Inflammatory macrophage treated with lipopolysaccharide for 1 hour (primary cell): ENCODE results near the gene CTBP1.

Source experiments
- DNase-seq, 2 donors: peaks; one replicate each; pipeline ENCODE4 v3.0.0-alpha.2; 2020 to 2022

Gene CTBP1

DNA sequence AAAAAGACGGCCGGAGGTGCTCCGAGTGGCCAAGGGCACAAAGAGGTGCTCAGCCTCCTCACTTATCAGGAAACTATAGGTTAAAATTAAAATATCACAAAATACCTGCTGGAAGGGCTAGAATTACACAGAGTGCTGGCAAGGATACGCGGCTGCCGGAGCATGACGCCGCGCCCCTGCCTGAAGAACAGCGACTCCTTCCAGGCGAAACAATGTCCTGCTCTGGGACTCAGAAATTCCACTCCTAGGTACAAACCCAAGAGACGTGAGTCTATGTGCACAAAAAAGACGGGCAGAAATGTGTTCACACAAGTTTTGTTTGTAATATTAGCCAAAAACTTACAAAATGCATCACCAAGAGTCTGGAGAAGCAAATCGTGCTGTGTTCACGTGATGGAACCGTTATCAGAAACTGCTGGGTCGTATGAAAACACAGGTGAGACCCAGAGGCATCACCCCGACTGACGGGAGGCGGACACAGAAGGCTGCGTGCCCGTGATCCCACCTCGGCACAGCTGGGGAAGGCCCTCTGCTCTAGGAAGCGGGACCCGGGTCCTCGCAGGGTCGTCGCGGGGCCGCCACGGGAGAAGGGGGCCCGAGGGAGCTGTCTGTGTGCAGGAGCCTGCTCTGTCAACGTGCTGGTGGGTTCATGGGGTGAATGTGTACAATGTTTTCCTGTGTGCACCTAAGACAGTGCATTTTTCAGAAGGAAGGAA is 27.6 kb downstream of the CTBP1 start:
- no peak for DNase-seq

DNA sequence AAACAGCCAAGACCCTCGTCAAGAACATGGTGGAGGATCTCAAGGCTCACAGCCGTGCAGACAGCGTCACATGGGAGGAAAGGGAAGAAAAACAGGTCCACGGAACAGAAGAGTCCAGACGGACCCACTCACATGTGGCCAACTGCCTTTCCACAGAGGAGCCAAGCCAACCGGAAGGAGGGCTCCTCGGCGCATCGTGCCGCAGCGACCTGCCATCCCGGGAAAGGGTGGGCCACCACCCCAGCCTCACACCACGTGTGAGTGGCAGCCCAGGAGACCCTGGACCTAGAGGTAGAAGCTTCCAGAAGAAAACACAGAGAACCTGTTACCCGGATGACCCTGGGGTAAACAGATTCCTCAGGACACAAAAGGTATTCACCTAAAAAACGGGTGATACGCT is 28.4 kb downstream of the CTBP1 start:
- no peak for DNase-seq

DNA sequence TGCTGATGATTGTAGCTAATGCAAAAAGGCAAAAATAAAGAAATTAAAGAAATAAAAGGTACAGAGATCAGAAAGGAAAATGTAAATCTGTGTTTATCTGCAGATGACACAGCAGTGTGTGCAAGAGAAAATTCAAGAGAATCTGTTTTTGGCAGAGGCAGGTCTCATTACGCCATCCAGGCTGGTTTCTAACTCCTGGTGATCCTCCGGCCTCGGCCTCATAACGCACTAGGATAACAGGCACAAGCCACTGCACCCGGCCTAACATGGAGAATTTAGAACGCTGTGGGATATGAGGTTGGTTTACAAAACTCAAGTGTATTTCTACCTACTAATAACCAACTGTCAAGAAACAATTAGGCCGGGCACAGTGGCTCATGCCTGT is 29.4 kb downstream of the CTBP1 start:
- DNase-seq, result no peak

DNA sequence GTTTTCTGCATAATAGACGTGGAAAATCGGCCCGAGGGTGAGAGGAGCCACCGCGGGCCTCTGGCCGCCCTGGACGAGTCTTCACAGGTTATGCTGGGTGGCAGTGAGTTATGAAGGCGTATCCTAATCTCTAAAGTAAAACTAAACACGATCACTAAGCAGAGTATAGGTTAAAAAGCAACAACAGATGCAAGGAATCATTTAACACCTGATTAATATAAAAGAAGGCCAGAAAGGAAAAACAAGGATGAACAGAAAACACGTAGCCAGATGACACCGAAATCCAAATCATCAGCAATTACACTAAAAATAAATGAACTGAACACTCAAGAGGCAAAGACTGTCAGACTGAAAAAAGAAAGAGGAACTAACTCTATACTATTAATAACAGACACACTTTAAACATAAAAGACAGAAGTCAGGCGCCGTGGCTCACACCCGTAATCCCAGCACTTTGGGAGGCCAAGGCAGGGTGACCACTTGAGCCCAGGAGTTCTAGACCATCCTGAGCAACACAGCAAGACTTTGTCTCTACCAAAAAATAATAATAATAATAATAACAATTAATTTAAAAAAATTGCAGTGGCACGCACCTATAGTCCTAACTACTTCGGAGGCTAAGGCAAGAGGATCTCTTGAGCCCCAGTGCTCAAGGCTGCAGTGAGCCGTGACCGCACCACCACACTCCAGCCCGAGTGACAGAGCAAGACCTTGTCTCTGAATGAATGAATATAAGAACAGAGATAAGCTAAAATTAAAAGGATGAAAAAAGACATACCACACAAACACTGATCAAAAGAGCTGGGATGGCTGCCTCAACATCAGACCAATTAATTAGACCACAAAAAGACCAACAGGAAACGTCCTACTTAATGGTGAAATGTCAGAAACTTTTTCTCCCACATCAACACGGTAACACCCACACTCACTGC is 30.0 kb downstream of the CTBP1 start:
- DNase-seq, result peak; percentile 56 to 58

DNA sequence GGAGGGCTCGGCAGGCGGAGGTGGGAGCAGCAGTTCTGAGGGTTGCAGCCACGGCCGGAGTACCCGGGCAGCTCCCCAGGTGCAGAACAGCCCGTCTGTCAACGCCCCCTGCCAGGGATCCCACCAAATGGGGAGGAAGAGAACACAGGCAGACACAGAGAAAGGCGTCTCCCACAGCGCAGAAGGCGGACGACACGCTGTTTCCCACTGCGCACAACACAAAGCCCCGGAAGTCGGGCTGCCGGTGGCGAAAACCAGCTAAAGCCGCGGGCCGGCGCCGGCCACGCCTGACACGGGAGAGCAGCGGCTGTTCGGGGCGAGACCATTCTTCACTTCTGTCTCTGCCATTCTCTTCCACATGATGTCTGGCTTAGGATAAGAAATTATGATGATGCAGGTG is 31.6 kb downstream of the CTBP1 start:
- no peak for DNase-seq

DNA sequence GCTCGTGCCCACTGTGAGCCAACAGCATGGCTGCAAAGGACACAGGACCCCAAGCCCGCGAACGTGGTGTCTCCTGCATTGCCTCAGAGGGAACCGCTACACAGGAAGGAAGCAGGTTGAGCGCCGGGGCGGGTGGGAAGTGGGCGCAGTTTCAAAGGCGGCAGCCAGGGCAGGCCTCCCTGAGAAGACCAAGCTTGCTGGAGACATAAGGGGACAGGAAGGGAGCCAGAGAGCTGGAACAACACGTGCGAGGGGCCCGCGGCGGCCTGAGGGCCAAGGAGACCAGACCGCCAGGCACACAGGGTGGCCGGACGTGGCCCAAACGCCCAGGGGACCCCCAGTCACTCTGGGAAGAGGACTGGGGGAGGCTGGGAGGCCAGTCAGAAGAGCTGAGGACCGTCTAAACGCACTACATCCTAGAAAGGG is 32.0 kb downstream of the CTBP1 start:
- peak in 1 of 2 donors; percentile 13 for DNase-seq

DNA sequence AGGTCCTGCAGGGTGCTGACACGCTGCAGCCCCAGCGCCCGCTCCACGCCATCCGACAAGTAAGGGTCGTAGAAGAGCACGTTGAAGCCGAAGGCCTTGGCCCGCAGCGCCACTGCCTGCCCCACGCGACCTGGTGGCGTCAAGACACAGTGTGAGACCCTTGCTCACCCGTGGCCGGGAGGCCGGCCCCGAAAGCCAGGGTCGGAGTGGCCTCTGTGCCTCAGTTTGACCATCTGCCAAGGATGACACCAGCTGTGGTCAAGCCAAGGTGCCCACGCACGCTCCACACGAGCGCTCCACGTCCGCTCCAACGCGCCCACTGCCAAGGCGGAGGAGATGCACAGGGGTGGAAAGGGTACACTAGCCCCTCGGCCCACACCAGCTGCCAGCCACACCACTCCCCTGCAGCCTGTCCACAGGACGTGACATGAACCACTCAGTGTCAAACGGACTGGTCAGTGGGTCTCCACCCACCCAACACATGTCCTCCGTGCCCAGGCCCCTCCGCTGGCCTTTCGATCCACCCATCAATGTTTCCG is 32.8 kb downstream of the CTBP1 start:
- DNase-seq, result no peak

DNA sequence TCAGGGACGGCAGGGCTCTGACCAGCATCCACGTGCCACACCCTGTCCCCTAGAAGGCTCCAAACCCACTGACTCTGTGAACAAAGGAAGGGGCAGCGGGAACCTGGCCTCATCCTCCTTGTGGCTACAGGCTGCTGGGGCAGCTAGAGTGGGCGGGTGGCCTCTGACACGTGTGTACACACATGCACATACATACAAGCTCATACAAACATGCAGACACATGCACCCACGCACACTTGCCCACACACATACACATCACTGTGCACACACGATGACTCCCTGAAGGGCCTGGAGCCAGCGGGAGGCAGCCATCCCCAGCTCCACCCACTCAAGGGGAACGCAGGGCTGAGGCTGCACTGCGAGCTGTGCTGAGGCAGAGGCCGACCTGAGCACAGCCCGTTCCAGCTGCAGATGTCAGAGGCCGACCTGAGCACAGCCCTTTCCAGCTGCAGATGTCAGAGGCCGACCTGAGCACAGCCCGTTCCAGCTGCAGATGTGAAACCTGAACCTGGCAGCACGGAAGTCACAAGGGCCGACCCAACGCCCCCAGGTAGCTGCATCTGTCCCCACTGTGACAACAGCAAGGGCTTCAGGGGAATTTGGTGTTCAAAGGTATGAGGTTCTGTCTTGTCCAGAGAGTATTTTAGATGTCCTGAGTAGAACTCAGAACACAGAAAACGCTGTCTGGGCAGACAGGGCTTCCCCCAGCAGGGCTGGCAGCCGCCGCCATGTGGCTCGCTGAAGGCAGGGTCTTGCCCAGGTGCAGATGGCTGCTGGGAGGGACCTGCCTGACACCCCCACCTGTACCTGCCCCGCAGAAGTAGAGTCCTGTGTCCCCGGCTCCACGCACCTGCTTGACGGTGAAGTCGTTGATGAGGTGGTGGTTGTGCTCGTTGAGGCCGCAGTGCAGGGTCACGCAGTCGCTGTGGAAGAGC is 33.5 kb downstream of the CTBP1 start:
- peak in 1 of 2 donors; percentile 4 for DNase-seq

DNA sequence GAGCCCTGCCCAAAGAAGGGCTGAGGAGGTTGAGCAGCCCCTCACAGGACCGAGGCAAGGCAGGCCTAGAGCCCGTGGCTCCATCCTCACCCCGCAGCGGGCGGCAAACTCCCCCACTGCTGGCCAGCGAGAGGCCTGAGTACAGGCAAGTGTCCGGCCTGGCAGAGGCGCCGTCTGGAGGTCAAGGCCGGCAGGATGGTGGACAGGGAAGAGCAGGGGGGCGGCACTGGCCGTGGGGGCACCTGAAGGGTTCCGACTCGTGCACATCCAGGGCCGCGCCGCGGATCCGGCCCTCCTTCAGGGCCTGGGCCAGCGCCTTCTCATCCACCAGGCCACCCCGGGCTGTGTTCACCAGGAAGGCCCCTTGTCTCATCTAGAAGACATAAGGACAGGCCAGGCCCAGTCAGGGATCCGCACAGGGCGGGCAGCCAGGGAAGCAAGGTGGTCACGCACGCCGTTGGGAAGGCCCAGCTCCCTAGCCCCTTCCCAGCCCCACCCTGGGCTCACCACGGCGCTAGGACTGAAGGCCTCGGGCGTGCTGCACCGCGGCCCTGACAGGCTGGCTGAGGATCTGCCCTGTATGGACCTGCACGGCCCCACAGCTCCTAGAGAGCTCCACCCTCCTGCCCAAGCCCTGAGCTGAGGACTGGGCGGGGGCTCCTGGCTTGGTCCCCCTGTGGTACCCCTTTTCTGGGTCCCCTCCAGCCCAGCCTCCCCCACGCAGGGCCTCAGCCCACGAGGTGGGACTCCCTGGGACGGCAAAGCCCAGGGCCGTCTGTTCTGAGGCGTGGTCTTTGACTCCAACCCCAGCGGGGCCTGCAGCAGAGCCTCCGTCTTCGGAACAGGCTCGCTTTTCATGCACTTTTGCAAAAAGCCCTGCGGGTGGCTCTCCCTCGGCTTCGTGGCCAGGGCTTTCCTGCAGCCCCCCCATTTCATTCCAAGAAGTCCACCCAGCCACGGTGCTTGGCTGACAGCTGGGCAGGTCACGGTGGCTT is 34.5 kb downstream of the CTBP1 start:
- DNase-seq, result no peak

DNA sequence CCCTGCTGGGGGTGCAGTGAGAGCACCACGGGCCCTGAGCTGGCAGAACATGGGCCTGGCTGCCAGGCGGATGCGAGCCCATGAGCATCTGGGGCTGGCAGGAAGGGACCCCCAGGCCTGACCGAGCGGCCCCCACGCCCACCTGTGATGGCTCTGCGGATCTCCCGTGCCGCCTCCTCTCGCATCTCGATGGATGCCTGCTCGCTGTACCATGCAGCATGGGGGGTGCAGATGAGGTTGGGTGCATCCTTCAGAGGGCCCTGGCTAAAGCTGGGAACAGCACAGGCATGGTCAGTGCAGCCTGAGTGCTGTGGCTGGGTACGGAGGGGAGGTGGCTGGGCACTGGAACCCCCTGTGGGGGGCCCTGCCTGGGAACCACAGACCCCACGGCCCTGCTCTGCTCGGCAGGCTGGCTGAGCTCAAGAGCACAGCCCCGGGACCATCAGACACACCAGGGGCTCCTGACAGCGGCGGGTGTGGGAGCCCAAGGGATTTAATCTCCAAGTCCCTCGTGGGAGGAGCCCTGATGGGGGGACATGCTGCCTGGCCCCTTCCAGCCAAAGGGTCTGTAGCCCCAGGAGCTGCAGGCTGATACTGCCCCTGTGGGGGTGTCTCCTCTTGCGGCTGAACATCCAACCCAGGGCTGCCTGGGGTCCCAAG is 35.5 kb downstream of the CTBP1 start:
- DNase-seq, result no peak

DNA sequence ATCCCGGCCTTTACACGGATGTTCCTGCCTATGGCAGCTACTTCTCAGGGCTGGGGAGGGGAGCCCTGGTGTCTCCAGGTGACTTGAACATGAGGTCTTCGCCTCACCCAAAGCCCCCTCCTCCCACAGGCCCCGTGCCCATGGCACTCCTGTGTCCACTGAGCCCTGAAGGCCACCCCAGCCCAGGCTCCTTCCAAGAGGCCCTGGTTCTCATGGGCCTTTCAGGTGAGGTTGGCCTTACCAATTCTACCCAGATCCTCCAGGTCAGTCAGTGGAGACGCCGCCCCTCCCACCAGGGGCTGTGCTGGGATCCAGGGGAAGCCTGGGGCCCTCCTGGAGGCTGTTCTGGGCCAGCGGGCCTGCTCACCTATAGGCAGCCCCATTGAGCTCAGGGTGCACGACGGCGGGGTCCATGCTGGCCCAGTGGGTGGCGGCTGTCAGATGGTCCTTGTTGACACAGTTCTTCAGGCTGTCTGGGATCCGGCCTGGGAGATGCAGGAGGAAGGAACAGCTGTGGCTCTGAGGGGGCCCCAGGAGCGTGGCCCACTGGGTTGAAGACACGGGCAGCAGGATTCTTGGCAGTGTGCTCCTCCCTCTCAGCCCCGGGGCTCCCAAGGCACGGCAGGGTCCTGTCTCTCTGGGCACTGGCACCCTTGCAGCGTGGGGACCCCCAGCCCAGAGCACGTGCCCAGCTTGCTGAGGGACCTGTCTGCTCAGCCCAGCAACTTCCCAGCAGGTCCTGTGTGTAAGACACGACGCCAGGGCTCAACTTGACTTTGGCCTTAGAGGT is 36.2 kb downstream of the CTBP1 start:
- no peak for DNase-seq

DNA sequence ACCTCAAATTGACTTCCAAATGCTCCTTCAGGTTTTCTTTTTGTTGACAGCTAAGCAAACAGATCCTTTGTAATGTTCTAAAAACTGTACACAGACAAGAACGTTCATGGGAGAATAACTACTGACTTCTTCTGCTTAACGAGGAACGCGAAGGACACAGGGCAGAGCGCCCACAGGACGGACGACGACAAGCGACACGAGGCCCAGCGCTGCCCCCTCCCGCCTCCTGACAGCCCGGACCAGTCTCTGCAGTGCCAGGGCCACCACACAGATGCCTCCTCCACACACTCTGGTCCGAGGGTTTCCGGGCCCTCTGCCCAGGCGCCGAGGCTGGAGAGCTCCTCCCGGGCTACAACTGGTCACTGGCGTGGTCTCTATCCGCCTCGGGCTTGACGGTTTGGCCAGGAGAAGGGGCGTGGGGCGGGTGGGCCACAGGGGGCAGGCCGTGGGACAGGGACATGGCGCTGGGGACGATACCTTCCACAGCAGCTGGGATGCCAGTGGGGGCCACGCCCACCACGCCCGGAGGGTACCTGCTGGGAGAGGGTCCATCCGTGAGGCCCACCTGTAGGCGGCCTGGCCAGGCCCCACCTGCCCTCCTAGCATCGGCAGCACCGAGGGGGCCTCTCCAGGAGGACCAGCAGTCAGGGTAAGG is 36.9 kb downstream of the CTBP1 start:
- DNase-seq, result no peak

DNA sequence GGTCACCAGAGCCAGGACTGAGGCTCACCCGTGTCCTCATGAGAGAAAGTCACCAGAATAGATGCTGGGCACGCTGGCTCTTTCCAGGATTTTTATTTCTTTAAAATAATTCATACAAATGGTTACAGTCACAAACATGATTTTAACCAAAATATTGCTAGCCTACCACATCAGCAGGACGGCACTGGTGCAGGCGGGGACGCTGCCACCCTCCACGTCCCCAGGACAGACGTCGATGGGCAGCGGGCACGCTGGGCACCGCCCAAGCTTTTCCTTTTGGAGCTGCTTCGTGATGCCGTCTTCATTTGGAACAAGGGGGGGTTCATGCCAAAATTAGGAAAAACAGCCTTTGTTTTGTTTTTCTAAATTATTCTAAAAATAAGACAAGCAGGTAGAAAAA is 37.6 kb downstream of the CTBP1 start:
- DNase-seq, result no peak

DNA sequence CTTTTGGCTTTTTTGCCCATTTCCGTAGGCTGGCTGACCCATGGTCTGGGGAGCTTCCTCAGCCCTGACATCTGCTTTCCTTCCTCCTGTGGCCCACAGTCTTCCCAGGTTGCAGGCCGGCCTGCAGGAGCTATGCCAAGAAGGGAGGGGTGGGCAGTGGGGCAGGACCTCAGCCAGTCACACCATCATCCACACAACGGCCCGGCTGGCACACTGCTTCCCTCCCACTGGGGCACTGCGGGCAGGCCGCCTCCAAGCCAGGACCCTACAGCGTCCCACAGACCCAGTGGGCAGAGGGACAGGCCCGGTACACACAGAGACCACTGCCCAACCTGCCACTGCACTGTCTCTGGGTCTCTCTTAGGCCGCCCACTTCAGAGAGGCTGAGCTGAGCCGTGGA is 38.0 kb downstream of the CTBP1 start:
- DNase-seq, result no peak

DNA sequence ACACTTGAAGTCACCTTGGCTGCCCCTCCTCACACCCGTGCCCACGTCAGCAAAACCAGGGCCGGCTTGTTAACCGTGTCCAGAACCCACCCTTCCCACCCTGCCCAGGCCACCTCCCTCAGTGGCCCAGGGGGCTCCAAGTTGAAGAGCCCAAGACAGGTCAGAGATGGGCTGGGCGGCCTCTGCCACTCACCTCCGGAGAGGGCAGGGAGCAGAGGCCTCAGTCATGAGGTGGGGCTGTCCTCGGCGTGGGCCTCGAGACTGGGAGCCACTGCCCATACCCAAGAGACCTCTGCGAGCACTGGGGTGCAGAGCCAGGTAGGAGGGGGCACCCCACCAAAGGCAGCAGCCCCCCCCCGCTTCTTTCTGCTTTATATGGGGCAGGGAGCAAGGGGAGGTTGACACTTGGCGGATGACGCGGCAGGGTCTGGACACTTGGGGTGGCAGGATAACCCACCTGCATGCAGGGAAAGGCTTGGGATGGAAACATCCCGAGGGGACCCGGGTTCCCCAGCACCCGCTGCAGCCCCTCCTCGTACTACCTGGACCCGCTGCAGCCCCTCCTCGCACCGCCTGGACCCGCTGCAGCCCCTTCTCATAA is 38.6 kb downstream of the CTBP1 start:
- DNase-seq, result no peak

DNA sequence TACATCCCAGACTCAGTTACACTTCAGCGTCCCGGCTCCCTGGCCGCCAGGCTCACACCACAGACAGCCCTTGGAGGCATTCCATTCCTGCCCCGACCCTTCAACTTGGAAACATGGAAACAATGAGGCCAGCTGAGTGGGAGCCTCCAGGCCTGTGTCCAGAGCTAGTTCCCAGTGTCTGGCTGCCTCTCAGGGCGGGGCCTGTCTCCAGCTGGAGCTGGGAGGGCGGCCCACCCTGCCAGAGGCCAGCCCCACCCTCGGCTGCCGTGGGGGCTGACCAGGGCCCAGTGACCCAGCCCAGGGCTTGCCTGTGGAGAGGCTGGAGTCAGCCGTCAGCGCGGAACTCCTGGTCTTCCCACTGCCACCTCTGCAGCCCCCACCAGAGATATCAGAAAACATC is 39.1 kb downstream of the CTBP1 start:
- DNase-seq, result no peak

DNA sequence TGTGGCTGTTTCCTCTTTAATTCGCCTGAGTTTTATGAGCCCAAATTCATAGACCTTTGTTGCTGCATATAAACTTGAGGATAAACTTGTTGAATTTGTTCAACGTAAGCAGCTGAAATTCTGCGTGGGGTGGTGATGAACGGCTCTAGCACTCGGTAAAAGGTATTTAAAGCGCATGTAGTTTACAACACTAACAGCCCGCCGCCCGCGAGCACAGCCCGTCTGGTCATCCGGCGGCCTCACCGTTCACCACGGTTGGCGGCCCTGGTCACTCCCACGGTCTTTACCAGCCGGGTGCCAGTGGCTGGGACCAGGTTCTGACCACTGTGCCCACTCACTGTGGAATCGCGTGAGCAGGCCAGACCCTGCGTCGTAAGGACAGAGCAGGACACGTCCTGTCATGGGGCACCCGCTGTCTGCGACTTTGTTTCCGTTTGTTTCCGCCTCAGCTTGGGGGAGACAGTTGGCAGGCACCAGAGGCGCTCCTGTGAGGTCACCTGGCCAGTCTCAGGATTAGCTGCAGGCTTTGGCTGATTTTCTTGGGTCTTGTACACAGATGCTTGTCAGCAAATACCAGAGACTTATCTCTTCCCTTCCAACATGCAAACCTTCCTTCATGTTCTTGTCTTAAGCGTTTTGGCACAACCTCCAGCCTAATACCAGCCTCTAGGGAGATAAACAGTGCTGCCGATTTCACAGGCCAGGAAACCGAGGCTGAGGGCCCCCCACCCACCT is 39.8 kb downstream of the CTBP1 start:
- DNase-seq, result no peak

DNA sequence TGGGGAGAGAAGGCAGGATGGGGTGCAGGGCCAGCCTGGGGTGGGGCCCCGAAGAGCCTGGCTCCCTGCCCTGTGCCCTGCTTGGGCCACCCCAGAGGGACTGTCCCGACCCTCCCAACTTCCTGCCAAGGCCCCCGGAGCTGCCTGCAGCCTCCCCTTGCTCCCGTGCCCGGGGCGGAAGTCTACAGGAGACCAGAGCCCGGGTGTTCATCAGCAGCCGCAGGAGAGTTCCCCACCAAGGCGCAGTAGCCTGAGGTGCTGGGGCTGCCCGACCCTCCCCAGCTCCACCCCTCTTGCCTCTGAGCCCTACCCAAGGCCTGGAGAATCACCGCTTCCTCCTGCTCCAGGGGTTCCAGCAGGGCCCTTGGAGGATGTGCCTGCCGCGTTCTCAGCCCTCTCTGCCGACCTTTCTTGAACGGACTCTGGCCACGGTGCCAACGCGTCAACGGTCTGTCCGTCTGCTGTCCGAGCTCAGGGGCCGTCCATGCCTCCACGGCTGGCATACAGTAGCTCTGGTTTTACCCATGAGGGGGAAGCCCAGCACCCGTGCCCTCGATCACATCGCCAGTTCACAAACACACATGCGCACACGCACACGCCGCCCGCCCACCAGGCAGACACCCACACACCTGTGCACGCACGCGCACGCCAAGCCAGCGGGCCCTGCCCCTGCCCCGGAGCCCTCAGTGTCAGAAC is 40.5 kb downstream of the CTBP1 start:
- no peak for DNase-seq
